ENCODE measurements around the gene ARIH2.
"Not testable (repeated sequence)": the region's sequence is repeated elsewhere in the genome, so short reads cannot be mapped to it uniquely, and the experiment has no call there.

Gene ARIH2

DNA sequence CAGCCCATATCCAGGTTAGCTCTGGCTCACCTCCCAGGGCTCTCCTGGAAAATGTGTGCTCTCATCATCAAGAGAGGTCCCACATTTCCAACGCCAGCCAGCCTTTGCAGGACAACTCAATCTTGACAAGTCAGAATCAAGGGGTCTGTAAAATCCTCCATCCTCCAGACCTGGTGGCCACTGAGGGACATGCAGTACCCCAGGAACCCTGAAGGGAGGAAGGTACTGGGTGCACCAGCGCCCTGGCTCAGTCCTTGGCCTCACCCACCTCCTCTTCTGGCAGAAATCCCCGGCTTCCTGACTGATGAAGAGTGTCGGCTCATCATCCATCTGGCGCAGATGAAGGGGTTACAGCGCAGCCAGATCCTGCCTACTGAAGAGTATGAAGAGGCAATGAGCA lies 82.5 kb downstream of the ARIH2 start:
- DNase-seq (ENCODE audit: low read depth, low spot score) = no peak

DNA sequence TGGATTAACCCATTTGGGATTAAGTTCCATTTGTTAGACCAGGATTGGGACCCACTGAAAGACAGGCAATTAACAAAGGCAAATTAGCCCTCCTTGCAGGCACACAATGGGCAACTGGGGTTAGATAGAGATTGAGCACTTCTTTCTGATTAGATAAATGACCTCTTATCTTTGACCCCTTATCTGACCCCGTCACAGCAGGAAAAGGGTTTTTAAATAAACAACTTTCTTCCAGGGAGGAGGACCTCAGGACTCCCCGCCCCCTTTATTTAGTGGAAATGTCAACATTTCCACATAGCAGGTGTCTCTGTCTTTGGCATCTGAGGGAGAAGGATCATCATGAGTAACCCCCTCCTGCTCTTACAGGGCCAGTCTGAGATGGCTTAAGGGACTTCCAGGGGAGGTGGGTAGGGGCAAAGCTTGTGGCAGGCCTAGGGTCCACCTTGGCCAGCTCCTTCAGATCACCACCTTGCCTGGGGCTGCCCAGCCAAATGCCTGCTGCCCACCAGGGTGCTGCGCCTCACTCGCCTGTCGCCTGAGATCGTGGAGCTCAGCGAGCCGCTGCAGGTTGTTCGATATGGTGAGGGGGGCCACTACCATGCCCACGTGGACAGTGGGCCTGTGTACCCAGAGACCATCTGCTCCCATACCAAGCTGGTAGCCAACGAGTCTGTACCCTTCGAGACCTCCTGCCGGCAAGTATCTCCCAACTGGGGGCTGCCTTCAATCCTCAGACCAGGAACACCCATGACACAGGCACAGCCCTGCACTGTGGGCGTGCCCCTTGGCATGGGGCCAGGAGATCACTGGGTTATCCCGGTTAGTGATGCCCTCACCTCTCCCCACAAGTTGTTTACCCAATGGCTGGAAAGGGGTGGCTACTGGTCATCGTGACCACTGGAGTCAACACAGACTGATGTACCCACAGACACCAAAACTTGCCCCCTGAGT lies 86.0 kb downstream of the ARIH2 start:
- no peak for DNase-seq (ENCODE audit: low read depth, low spot score)

DNA sequence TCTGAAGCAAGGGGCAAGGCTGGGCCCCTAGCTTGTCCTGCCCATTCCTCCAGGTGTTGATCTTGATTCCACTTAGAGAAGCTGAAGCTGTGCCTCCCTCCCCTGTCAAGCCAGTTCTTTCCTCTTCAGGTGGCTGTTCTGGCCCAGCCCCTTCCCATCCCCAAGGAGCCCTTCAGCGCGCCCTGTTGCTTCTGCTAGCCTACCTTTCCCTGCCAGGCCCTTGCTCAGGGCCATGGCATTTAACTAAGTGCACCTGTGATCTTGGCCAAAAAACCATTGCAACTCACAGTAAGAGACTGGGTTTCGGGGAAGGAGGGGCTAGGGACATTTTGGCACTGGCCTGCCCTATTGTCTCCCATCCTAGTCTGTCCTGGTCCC lies 86.7 kb downstream of the ARIH2 start:
- no peak for DNase-seq (ENCODE audit: low read depth, low spot score)

DNA sequence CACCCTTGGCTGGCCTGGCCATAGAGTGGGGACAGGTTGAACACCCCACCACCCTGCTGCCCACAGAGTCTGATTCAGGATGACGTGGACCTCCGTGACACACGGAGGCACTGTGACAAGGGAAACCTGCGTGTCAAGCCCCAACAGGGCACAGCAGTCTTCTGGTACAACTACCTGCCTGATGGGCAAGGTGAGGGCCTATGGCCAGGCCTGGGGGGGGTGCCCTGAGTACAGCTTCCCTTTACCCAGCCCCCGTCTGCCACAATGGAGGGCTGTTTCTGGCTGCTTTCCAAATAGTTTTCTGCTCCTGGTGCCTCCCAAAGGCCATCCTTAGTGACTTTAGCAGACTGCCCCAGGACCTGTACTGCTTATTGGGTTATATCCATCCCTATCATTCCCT lies 87.4 kb downstream of the ARIH2 start:
- no peak for DNase-seq (ENCODE audit: low read depth, low spot score)

DNA sequence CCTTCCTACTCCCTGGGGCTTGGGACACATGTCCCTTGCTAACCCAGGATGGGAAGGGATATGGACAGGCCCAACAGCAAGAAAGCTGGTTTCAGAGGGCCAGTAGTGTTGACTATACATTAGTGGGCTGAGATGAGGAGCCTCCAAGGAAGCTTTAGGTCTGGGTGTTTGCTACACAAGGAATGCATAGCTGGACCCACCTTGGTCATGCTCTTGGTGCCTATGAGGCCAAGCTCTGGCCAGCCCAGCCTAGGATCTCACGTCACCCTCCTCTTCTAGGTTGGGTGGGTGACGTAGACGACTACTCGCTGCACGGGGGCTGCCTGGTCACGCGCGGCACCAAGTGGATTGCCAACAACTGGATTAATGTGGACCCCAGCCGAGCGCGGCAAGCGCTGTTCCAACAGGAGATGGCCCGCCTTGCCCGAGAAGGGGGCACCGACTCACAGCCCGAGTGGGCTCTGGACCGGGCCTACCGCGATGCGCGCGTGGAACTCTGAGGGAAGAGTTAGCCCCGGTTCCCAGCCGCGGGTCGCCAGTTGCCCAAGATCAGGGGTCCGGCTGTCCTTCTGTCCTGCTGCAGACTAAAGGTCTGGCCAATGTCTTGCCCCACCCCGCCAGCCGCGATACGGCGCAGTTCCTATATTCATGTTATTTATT lies 87.9 kb downstream of the ARIH2 start:
- DNase-seq (ENCODE audit: low read depth, low spot score) = no peak

DNA sequence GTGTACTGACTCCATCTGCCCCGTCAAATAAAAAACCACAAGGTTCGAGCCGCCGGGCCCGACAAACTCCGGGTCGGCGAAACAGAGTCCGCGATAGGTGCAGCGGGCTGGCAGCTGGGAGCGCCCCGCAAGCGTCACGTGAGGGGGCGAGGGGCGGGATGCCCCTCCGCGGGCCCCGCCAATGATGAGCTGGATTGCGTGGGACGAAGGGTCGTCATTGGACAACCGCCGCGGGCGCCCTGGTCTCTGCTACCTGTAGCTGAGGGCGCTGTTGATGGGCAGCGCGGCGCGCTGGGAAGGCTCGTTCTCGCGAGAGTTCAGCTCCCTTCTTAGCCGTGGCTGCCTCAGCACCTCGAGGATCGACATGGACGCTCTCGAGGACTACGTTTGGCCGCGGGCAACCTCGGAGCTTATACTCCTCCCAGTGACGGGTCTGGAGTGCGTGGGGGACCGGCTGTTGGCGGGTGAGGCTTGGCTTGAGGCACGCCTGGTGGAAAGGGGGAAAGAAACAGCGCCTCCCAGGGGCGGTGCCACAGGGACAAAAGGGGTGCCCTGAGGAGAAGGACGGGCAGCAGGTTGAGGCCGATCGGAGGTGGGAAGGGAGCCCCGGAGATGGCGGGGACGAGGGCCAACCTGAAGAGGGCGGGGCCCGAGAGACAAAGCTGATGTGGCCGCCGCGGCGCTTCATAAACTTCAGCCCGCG lies 88.6 kb downstream of the ARIH2 start, which contains the start of gene WDR6:
TSS of gene WDR6 (plus strand) at position 324 of the 703 bp plus-strand sequence. CDS start at position 365, 41 bp downstream.
- peak; percentile 93 for DNase-seq (ENCODE audit: low read depth, low spot score)

DNA sequence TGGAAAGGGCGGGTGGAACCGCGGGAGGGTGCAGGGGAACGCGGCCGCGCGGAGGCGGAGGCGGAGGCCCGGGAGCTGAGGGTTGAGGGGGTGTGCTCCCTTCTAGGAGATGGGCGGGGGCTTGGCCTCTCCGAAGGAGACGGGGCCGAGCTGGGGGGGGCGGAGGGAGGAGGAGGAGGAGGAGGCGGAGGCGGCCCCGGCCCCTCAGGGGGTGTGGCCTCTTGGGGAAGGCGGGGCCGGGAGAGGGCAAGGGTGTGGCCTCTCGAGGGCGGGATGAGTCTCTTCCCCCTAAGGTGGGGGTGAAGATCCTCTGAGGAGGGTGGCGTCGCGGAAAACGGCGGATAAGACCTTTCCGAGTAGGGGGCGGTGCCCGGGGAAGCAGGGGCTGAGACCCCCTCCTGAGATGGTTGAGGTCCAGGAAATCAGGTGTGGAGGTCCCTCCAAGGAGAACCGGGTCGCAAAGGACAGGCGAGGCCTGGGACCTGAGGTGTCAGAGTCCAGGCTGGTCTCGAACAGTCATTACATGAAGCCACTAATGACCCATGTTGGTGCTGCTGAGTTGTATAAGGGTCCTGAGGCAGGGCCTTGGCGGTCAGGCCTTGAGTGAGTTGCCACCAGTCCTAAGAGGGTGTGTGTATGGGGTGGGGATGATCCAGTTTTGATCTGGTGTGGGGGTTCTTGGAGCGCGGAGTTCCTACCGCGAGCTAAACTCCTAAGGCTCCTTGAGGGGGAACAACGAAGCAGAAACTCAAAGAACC lies 89.3 kb downstream of the ARIH2 start:
- peak; percentile 59 for DNase-seq (ENCODE audit: low read depth, low spot score)

DNA sequence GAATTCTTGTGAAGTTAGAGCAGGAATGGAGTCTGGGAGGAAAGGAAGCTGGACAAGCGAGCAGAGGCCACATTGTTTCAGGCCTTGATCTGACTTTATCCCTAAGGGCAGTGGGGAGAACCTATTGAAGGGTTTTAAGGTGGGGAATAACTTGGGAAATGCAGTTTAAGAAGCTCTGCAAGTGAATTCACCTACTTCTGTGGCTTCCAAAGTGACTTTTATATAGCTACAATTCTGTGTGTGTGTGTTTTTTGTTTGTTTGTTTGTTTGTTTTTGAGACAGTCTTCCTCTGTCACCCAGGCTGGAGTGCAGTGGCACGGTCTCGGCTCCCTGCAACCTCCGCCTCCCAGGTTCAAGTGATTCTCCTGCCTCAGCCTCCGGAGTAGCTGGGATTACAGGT lies 90.0 kb downstream of the ARIH2 start:
- DNase-seq (ENCODE audit: low read depth, low spot score) = not testable (repeated sequence)

DNA sequence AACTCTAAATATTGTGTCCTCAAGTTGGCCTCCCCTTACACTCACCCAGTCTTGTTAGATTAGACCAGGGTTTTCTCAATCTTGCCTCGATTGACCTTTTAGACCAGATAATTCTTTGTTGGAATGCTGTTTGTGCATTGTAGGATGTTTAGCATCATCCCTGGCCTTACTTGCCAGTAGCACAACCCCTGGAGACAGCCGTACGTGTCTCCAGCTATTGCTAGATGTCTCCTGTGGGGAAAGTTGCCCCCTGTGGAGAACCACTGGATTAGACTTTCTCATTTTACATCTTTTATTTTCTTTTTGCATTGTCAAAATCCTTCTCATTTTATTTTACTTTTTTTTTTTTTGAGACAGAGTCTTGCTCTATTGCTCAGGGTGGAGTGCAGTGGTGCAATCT lies 90.8 kb downstream of the ARIH2 start:
- DNase-seq (ENCODE audit: low read depth, low spot score) = no peak

DNA sequence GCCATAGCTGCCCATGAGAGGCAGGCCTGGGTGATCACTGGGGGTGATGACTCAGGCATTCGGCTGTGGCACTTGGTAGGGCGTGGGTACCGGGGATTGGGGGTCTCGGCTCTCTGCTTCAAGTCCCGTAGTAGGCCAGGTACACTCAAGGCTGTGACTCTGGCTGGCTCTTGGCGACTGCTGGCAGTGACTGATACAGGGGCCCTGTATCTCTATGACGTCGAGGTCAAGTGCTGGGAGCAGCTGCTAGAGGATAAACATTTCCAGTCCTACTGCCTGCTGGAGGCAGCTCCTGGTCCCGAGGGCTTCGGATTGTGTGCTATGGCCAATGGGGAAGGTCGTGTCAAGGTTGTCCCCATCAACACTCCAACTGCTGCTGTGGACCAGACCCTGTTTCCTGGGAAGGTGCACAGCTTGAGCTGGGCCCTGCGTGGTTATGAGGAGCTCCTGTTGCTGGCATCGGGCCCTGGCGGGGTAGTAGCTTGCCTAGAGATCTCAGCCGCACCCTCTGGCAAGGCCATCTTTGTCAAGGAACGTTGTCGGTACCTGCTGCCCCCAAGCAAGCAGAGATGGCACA lies 93.9 kb downstream of the ARIH2 start:
- no peak for DNase-seq (ENCODE audit: low read depth, low spot score)

DNA sequence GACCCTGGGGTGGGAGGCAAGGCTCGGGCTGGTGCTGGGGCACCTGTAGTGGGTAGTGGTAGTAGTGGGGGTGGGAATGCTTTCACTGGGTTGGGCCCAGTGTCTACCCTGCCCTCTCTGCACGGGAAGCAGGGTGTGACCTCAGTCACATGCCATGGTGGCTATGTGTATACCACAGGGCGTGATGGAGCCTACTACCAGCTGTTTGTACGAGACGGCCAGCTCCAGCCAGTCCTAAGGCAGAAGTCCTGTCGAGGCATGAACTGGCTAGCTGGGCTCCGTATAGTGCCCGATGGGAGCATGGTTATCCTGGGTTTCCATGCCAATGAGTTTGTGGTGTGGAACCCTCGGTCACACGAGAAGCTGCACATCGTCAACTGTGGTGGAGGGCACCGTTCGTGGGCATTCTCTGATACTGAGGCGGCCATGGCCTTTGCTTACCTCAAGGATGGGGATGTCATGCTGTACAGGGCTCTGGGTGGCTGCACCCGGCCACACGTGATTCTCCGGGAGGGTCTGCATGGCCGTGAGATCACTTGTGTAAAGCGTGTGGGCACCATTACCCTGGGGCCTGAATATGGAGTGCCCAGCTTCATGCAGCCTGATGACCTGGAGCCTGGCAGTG lies 94.6 kb downstream of the ARIH2 start:
- no peak for DNase-seq (ENCODE audit: low read depth, low spot score)

DNA sequence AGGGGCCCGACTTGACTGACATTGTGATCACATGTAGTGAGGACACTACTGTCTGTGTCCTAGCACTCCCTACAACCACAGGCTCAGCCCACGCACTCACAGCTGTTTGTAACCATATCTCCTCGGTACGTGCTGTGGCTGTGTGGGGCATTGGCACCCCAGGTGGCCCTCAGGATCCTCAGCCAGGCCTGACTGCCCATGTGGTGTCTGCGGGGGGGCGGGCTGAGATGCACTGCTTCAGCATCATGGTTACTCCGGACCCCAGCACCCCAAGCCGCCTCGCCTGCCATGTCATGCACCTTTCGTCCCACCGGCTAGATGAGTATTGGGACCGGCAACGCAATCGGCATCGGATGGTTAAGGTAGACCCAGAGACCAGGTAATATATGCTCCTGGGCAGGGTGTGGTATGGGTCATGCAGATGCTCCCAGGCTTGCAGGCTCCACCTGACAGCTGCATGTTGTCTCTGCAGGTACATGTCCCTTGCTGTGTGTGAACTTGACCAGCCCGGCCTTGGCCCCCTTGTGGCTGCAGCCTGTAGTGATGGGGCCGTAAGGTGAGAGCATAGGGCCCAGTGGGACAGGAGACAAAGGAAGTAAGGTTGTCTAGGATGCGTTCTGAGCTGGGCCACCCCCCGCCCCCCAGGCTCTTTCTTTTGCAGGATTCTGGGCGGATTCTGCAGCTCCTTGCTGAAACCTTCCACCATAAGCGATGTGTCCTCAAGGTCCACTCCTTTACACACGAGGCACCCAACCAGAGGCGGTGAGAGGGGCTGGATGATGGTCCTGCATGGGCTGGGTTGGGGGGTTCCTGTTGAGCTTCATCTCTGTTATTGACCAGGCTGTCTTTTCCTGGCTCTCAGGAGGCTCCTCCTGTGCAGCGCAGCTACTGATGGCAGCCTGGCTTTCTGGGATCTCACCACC lies 95.4 kb downstream of the ARIH2 start:
- DNase-seq (ENCODE audit: low read depth, low spot score) = no peak

DNA sequence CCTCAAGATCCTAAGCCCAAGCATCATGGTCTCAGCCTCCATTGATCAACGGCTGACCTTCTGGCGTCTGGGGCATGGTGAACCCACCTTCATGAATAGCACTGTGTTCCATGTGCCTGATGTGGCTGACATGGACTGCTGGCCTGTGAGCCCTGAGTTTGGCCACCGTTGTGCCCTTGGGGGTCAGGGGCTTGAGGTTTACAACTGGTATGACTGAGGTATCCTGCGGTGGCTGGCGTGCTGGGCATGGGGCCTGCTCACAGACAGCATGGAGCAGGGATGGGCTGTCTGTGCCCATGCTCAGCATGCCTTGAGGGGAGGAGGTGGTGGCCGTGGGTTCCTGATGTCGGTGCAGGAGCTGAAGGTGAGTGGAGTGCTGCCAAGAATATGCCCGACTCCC lies 96.4 kb downstream of the ARIH2 start:
- DNase-seq (ENCODE audit: low read depth, low spot score) = no peak

DNA sequence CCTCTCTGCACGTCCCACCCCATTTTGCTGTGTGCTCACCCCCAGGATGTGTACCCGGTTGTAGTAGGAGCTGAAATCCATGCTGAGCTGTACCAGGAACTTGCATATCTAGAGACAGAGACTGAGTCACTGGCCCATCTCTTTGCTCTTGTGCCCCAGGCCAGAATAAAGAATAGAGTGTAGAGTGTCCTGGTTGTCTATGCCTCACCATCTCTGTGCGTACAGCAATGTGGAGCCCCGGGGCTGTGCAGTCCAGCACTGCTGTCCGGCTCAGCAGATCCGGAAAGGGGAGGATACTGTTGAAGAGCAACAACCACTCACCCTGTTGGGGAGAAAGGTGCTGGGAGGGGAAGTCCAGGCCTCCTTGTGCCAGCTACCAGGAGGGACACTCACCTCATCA lies 97.1 kb downstream of the ARIH2 start:
- DNase-seq (ENCODE audit: low read depth, low spot score) = no peak

DNA sequence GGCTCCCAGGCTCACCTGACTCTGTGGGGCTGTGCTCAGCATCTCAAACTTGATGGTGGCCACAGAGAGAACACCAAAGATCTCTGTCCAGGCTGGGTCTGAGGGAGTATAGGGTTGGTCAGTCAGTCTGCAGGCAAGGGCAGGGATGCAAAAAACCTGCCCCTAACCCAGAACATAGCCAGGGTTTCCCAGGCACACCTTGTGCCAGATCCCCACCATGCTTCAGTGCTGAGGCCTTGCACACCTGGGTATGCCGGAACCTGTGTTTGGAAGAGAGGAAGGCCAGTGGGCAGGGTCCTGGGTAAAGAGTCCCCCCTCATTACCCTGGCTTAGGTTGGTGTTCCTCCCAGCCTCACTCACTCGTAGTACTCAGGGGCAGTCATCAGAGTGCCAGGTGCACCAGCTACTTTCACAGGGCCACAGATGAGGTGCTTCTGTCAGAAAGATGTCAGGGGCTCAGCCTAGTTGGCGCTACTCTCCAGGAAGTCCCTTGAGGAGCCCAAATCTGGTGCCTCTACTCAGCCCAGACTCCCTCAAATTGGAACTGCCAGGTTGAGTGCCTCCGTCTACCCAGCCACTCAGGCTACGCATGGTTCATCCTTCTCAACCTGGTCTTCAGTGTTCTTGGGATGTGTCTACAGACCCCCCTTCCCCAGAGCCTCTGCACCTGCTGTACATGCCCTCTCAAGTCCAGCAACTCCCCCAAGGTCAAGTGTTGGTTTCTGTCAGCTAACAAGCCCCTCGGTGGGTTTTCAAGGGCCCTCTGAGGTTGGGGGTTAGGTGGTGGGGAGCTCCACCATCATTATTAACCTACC lies 98.0 kb downstream of the ARIH2 start:
- no peak for DNase-seq (ENCODE audit: low read depth, low spot score)

DNA sequence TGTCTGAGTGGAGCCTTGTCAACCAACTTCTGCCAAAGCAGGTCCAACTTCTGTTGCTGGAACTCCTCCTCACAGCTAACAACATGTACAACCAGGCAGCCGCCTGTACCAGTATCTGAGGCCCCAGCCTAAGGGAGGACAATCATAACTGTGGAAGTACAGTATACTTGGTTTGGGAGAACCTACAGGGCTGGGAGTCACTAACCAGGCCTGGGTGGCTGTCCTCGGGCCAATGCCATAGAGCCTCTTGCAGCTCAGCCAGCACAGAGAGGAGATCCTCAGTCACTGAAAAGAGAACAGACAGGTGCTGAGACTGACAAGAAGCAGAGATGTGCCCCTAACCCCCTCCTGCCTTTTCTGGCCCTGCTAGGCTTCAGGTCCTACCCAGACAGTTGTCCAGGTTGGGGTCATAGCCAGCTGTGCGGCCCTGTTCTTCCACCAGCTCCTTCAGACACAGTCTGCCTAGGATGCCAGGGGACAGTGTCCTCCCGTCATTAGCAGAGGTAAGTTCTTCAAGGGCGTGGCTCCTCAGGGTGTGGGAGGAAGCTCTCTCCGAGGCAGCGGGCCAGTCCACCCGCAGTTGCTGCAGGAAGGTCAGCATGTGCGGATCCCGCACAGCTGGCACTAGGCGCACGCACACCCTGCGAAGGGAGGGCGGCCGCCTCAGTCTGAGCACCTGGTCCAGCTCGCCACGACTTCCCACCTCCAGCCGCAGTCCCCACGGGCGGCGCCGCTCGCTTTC lies 98.8 kb downstream of the ARIH2 start:
- no peak for DNase-seq (ENCODE audit: low read depth, low spot score)

DNA sequence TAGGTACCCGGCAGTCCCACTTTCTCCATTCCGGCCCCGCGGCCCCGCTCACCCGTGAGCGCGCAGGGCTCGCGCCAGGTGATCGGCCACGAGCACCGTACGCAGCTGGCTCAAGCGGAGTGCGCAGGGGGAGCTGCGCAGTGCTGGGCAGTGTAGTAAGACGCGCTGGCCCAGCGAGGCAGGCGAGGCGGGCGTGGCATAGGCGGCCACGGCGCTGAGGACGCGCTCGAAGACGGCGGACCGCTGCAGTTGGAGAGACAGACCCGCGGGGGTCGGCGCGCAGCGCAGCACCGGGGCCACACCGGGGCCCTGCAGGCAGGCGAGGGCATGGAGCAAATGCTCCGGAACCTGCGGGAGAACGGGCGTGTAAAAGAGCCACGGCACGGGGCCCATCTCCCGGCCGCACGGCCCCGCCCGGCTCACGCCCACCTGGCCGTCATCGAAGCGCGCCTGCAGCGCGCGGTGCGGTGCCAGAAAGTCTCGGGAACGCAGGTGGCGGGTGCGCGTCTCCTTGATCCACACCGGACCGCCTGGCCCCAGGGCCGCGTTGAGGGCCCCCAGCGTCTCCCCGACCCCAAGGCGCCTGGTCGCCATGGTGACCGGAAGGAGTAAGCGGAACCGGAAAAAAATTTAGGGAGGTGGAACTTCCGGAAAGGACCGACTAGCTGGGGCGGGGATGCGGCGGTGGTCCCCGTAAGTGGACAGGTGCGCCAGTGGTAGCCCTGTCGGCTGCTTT lies 99.5 kb downstream of the ARIH2 start, which contains the start of gene DALRD3:
TSS of gene DALRD3 (minus strand) at position 610 of the 736 bp plus-strand sequence. CDS start at position 594, 16 bp downstream.
- no peak for DNase-seq (ENCODE audit: low read depth, low spot score)
